GM21786 (cell line): ENCODE measurements around the gene HCFC1R1.
"Not testable (repeated sequence)": the region's sequence is repeated elsewhere in the genome, so short reads cannot be mapped to it uniquely, and the experiment has no call there.

Experiments used
- ATAC-seq: cut with Tn5 transposase; IDR thresholded peaks from one replicate; pipeline ENCODE4 v1.9.1; 2021; ENCODE audit not compliant: unreplicated experiment

HCFC1R1 gene

GRCh38 chr16:3023669-3024478 is at the start of gene HCFC1R1, which contains the start of gene THOC6:
HCFC1R1 (minus strand) TSS chr16:3023942; CDS start chr16:3023941, 1 bp downstream.
THOC6 (plus strand) TSS chr16:3024035; CDS start chr16:3024327, 292 bp downstream.
- peak; percentile 81 for ATAC-seq

- no peak for ATAC-seq
Measured at GRCh38 chr16:3073448-3073847, 49.7 kb upstream of the HCFC1R1 start.

GRCh38 chr16:3072576-3073263 is 49.0 kb upstream of the HCFC1R1 start:
- ATAC-seq, result not testable (repeated sequence)

GRCh38 chr16:3072148-3072547 is 48.4 kb upstream of the HCFC1R1 start:
- not testable (repeated sequence) for ATAC-seq

- ATAC-seq, result no peak
Measured at GRCh38 chr16:3071655-3072054, 47.9 kb upstream of the HCFC1R1 start.

GRCh38 chr16:3070608-3071111 is 46.9 kb upstream of the HCFC1R1 start:
- ATAC-seq, result no peak

GRCh38 chr16:3069146-3069545 is 45.4 kb upstream of the HCFC1R1 start:
- ATAC-seq, result not testable (repeated sequence)

- no peak for ATAC-seq
Measured at GRCh38 chr16:3068487-3068886, 44.7 kb upstream of the HCFC1R1 start.

- no peak for ATAC-seq
Measured at GRCh38 chr16:3066440-3066748, 42.7 kb upstream of the HCFC1R1 start.

GRCh38 chr16:3065742-3066439 is 42.1 kb upstream of the HCFC1R1 start:
- ATAC-seq, result no peak

- ATAC-seq, result no peak
Measured at GRCh38 chr16:3065069-3065741, 41.5 kb upstream of the HCFC1R1 start, which contains the start of gene IL32. IL32 (plus strand) TSS chr16:3065640; CDS start chr16:3065812, 172 bp downstream.

- ATAC-seq, result no peak
Measured at GRCh38 chr16:3063625-3064386, 40.1 kb upstream of the HCFC1R1 start.

GRCh38 chr16:3062553-3062952 is 38.8 kb upstream of the HCFC1R1 start:
- no peak for ATAC-seq

GRCh38 chr16:3060339-3061127 is 36.8 kb upstream of the HCFC1R1 start:
- no peak for ATAC-seq

GRCh38 chr16:3059723-3060242 is 36.0 kb upstream of the HCFC1R1 start:
- ATAC-seq, result no peak

- peak; percentile 68 for ATAC-seq
Measured at GRCh38 chr16:3059041-3059722, 35.4 kb upstream of the HCFC1R1 start.

GRCh38 chr16:3058139-3059030 is 34.6 kb upstream of the HCFC1R1 start:
- peak; percentile 30 for ATAC-seq
